Left lung (tissue), 10 donors: Measurements from ENCODE around the gene GAGE10. TPM values are rescaled to one million over a fixed set of nuclear protein-coding genes. Genes with fewer than 3 reads are reported as not detected.

ENCODE experiments used
- ATAC-seq: fragments of 200-7000 bp; cut with Tn5 transposase; one replicate; pipeline ENCODE4 v1.9.1; 2020; ENCODE audit warnings: moderate library complexity
- DNase-seq, 4 donors: peaks; one replicate each; pipeline ENCODE4 v3.0.0-alpha.2; 2013 to 2020
- H3K27ac ChIP-seq, 2 donors: fragments of 200-600 bp; sonication (generic) in 1 of 2; one replicate each; pipeline versions ENCODE4 v1.5.0 to v1.8.0; 2020 to 2021
- H3K27me3 ChIP-seq, 2 donors: fragments of 200-600 bp; sonication (generic) in 1 of 2; one replicate each; pipeline versions ENCODE4 v1.5.0 to v1.8.0; 2020 to 2021
- H3K36me3 ChIP-seq, 2 donors: fragments of 200-600 bp; sonication (generic) in 1 of 2; one replicate each; pipeline versions ENCODE4 v1.5.0 to v1.8.0; 2020 to 2021
- H3K4me1 ChIP-seq, 2 donors: fragments of 200-600 bp; one replicate each; pipeline ENCODE4 v1.8.0; 2021
- H3K4me3 ChIP-seq, 2 donors: fragments of 200-600 bp; sonication (generic) in 1 of 2; one replicate each; pipeline versions ENCODE4 v1.5.0 to v1.8.0; 2020 to 2021; ENCODE audit warnings: mild to moderate bottlenecking in 1 of 2
- H3K9me3 ChIP-seq, 2 donors: fragments of 200-600 bp; sonication (generic) in 1 of 2; one replicate each; pipeline versions ENCODE4 v1.5.0 to v1.8.0; 2020 to 2021
- CTCF ChIP-seq, 2 donors: fragments of 200-600 bp; sonication (generic) in 1 of 2; IDR thresholded peaks; one replicate each; pipeline versions ENCODE4 v1.5.0 to v1.8.0; 2021; ENCODE audit warnings: antibody characterized with exemption in 2 of 2
- intact Hi-C, 2 donors: fragments of 100-400 bp; cut with DNase I; formaldehyde crosslinking; loops; one replicate each; pipeline versions ENCODE4 v1.11.2 to v1.14.2; 2022
- polyA plus RNA-seq, 6 donors: library from polyadenylated mRNA; unstranded; fragments of 120-200 nt; gene quantifications; one replicate each; pipeline ENCODE4 v1.2.1, GENCODE V29; 2013; ENCODE audit not compliant: insufficient read length in 6 of 6
- total RNA-seq, 2 donors: library from RNA; stranded (reverse); fragmentation: NEBNext Ultra II Directional; extraction: Animal tissue kit (Norgen Biotek cat#: 25700); gene quantifications; one replicate each; pipeline ENCODE4 v1.2.1, GENCODE V29; 2021
- donor health status: DM: no; HTN: yes; CAD: no.
- donor health status: DM: no; HTN: no; CAD: no.

Gene GAGE10
- total and polyA plus RNA-seq, 8 donors: 0.31 to 0.33 TPM; not detected in 6

GRCh38 chrX:49270249-49270921 lies 33.1 kb upstream of the GAGE10 start:
- intact Hi-C loops: no loop called here
- peak overlapping the region; percentile 85 to 92 for H3K27ac ChIP-seq
- no peaks in the 10 kb centered on the region for H3K9me3 ChIP-seq
- TF ChIP-seq CTCF (IDR thresholded peaks at IDR 0.05): no peak
- H3K27me3 ChIP-seq: no peaks in the 10 kb centered on the region
- peak overlapping the region; percentile 45 to 67 for H3K4me3 ChIP-seq
- DNase-seq (peak in 1 of 4 donors; percentile 77), ATAC-seq (no peak)
- H3K36me3 ChIP-seq: no peaks in the 10 kb centered on the region
- H3K4me1 ChIP-seq: peaks cover 7 to 29% of the 10 kb centered on the region in 2 donors

- H3K9me3 ChIP-seq: no peaks in the 10 kb centered on the region
- no peak overlapping the region for H3K27ac ChIP-seq
- ATAC-seq (no peak), DNase-seq (no peak)
- no peaks in the 10 kb centered on the region for H3K36me3 ChIP-seq
- no peaks in the 10 kb centered on the region for H3K27me3 ChIP-seq
- H3K4me1 ChIP-seq: peaks cover 7 to 29% of the 10 kb centered on the region in 2 donors
- TF ChIP-seq CTCF (IDR thresholded peaks at IDR 0.05): no peak
- no peak overlapping the region for H3K4me3 ChIP-seq
- intact Hi-C loops: no loop called here
Measured at GRCh38 chrX:49271341-49271740, 32.1 kb upstream of the GAGE10 start.

GRCh38 chrX:49272421-49272820 lies 31.0 kb upstream of the GAGE10 start:
- no peaks in the 10 kb centered on the region for H3K9me3 ChIP-seq
- no peak overlapping the region for H3K4me3 ChIP-seq
- H3K36me3 ChIP-seq: no peaks in the 10 kb centered on the region
- DNase-seq (no peak), ATAC-seq (no peak)
- H3K4me1 ChIP-seq: peaks cover 7 to 29% of the 10 kb centered on the region in 2 donors
- H3K27me3 ChIP-seq: no peaks in the 10 kb centered on the region
- intact Hi-C loops: no loop called here
- no peak for TF ChIP-seq CTCF (IDR thresholded peaks at IDR 0.05)
- H3K27ac ChIP-seq: no peak overlapping the region

GRCh38 chrX:49273181-49273727 lies 30.2 kb upstream of the GAGE10 start:
- no peak overlapping the region for H3K4me3 ChIP-seq
- no peaks in the 10 kb centered on the region for H3K36me3 ChIP-seq
- H3K27me3 ChIP-seq: no peaks in the 10 kb centered on the region
- no peak overlapping the region for H3K27ac ChIP-seq
- DNase-seq: no peak
- intact Hi-C loops: no loop called here
- peaks cover 7 to 29% of the 10 kb centered on the region in 2 donors for H3K4me1 ChIP-seq
- no peaks in the 10 kb centered on the region for H3K9me3 ChIP-seq
- no peak for ATAC-seq
- no peak for TF ChIP-seq CTCF (IDR thresholded peaks at IDR 0.05)

GRCh38 chrX:49276207-49276606 lies 27.2 kb upstream of the GAGE10 start:
- no peaks in the 10 kb centered on the region for H3K27me3 ChIP-seq
- H3K9me3 ChIP-seq: no peaks in the 10 kb centered on the region
- H3K4me1 ChIP-seq: peaks cover 4 to 21% of the 10 kb centered on the region in 2 donors
- H3K27ac ChIP-seq: no peak overlapping the region
- ATAC-seq (no peak), DNase-seq (no peak)
- no peaks in the 10 kb centered on the region for H3K36me3 ChIP-seq
- no peak for TF ChIP-seq CTCF (IDR thresholded peaks at IDR 0.05)
- intact Hi-C loops: no loop called here
- H3K4me3 ChIP-seq: no peak overlapping the region
